ENCODE data around the gene BCL2L13.

GRCh38 chr22:17734187-17734586, 95.6 kb downstream of the BCL2L13 start:
- TF ChIP-seq CTCF (IDR thresholded peaks at IDR 0.05), result no peak
- no peak for TF ChIP-seq POLR2A (IDR thresholded peaks at IDR 0.05)

All from uterus (tissue), 2 donors.